Neural progenitor cell (in vitro differentiated cells): Measurements from ENCODE around the gene NPVF. TPM values are rescaled to one million over a fixed set of nuclear protein-coding genes. Genes with fewer than 3 reads are reported as not detected.

Experiments used
- DNase-seq: peaks from one replicate; pipeline ENCODE4 v3.0.0-alpha.2; 2016; ENCODE audit warnings: low spot score
- H2AFZ ChIP-seq: fragments of 200-600 bp; sonication (generic); replicated peaks from 2 replicates; pipeline ENCODE4 v1.6.1; 2016; ENCODE audit warnings: antibody characterized with exemption
- H3F3A ChIP-seq: fragments of 200-600 bp; sonication (generic); 2 replicates; pipeline ENCODE4 v1.6.1; 2016; ENCODE audit warnings: antibody characterized with exemption, low read depth
- H3K27ac ChIP-seq: fragments of 200-600 bp; sonication (generic); 2 replicates; pipeline ENCODE4 v1.5.1; 2016; ENCODE audit warnings: mild to moderate bottlenecking
- H3K27me3 ChIP-seq: fragments of 200-600 bp; sonication (generic); 2 replicates; pipeline ENCODE4 v1.6.1; 2016; ENCODE audit warnings: mild to moderate bottlenecking, moderate library complexity
- H3K36me3 ChIP-seq: fragments of 200-600 bp; sonication (generic); 2 replicates; pipeline ENCODE4 v1.5.1; 2016
- H3K4me1 ChIP-seq: fragments of 200-600 bp; sonication (generic); 2 replicates; pipeline ENCODE4 v1.6.1; 2016; ENCODE audit warnings: mixed run types
- H3K4me2 ChIP-seq: fragments of 200-600 bp; sonication (generic); 2 replicates; pipeline ENCODE4 v1.6.1; 2016
- H3K4me3 ChIP-seq: fragments of 200-600 bp; sonication (generic); 2 replicates; pipeline ENCODE4 v1.5.1; 2016
- H3K79me2 ChIP-seq: fragments of 200-600 bp; sonication (generic); 2 replicates; pipeline ENCODE4 v1.6.1; 2016; ENCODE audit warnings: low read depth
- H3K9ac ChIP-seq: fragments of 200-600 bp; sonication (generic); 2 replicates; pipeline ENCODE4 v1.6.1; 2016
- H3K9me3 ChIP-seq: fragments of 200-600 bp; sonication (generic); 2 replicates; pipeline ENCODE4 v1.5.1; 2016; ENCODE audit warnings: low read depth
- H4K20me1 ChIP-seq: fragments of 200-600 bp; sonication (generic); 2 replicates; pipeline ENCODE4 v1.6.1; 2016; ENCODE audit warnings: low read depth
- H3K27ac Mint-ChIP-seq: 3 replicates; pipeline ENCODE4 v1.8.0; 2021; ENCODE audit warnings: mixed read lengths
- H3K27me3 Mint-ChIP-seq: 2 replicates; pipeline ENCODE4 v1.8.0; 2022; ENCODE audit warnings: low read depth, mild to moderate bottlenecking, inconsistent platforms, moderate library complexity, mixed read lengths; ENCODE audit not compliant: insufficient read depth
- H3K36me3 Mint-ChIP-seq: 3 replicates; pipeline ENCODE4 v1.8.0; 2021; ENCODE audit warnings: mixed read lengths
- H3K4me1 Mint-ChIP-seq: 3 replicates; pipeline ENCODE4 v1.8.0; 2021; ENCODE audit warnings: mixed read lengths
- H3K4me3 Mint-ChIP-seq: 3 replicates; pipeline ENCODE4 v1.8.0; 2021; ENCODE audit warnings: mild to moderate bottlenecking, moderate library complexity, mixed read lengths
- H3K9me3 Mint-ChIP-seq: 3 replicates; pipeline ENCODE4 v1.8.0; 2020; ENCODE audit warnings: mixed read lengths
- EZH2 ChIP-seq: fragments of 200-600 bp; sonication (generic); IDR thresholded peaks from 2 replicates; pipeline ENCODE4 v1.6.1; 2017; ENCODE audit warnings: antibody characterized with exemption, mild to moderate bottlenecking, moderate library complexity
- EZH2phosphoT487 ChIP-seq: fragments of 200-600 bp; sonication (generic); IDR thresholded peaks from 2 replicates; pipeline ENCODE4 v1.6.1; 2017; ENCODE audit warnings: antibody characterized with exemption
- total RNA-seq: library from RNA; depleted of rRNA; stranded (reverse); fragments of >200 nt; gene quantifications from 2 replicates; pipeline ENCODE4 v1.2.3, GENCODE V29; 2015; ENCODE audit warnings: low replicate concordance
- TF ChIP-seq, protein P1 (sequence below): fragments of 200-600 bp; sonication (generic); IDR thresholded peaks from 2 replicates; pipeline ENCODE4 v1.5.1; 2017; ENCODE audit warnings: antibody characterized with exemption, mild to moderate bottlenecking

Gene NPVF, protein sequence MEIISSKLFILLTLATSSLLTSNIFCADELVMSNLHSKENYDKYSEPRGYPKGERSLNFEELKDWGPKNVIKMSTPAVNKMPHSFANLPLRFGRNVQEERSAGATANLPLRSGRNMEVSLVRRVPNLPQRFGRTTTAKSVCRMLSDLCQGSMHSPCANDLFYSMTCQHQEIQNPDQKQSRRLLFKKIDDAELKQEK
- not detected in 2 replicates for total RNA-seq

DNA sequence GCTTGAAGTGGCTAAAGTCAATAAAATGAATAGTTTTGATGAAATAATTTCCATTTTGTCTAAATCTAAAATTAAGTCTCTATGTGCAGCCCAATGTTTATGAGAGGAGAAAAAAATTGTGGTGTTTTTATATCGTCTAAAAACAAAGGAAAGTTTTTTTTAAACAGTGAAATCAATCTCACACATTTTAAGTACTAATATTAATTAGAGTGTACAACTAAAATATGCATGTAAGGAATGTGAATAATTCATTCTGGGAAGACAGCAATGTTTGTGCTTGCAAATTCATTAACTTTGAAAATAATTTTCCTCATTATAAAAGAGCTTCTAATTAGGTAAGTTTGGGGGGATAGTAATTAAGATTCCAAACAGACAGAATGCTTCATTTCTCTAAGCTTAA lies at the start of gene NPVF:
Gene NPVF, minus strand, starts transcription at position 101 of the 400 bp plus-strand sequence. Its CDS starts 47 bp downstream, at position 54.
- no peak for DNase-seq
- H3K27me3 Mint-ChIP-seq = no peaks in the 10 kb centered on the region
- TF ChIP-seq EZH2phosphoT487 (no peak), EZH2 (no peak)
- TF ChIP-seq, protein P1, sequence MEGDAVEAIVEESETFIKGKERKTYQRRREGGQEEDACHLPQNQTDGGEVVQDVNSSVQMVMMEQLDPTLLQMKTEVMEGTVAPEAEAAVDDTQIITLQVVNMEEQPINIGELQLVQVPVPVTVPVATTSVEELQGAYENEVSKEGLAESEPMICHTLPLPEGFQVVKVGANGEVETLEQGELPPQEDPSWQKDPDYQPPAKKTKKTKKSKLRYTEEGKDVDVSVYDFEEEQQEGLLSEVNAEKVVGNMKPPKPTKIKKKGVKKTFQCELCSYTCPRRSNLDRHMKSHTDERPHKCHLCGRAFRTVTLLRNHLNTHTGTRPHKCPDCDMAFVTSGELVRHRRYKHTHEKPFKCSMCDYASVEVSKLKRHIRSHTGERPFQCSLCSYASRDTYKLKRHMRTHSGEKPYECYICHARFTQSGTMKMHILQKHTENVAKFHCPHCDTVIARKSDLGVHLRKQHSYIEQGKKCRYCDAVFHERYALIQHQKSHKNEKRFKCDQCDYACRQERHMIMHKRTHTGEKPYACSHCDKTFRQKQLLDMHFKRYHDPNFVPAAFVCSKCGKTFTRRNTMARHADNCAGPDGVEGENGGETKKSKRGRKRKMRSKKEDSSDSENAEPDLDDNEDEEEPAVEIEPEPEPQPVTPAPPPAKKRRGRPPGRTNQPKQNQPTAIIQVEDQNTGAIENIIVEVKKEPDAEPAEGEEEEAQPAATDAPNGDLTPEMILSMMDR = no peak
- H3K27me3 ChIP-seq = no peaks in the 10 kb centered on the region
- no peaks in the 10 kb centered on the region for H4K20me1 ChIP-seq
- H3K4me3 Mint-ChIP-seq = no peak within 1 kb of the TSS
- H3K4me3 ChIP-seq = no peak within 1 kb of the TSS
- no peak within 1 kb of the TSS for H3K27ac Mint-ChIP-seq
- peaks cover 10% of the 10 kb centered on the region for H3K9me3 Mint-ChIP-seq
- H3K9me3 ChIP-seq = no peaks in the 10 kb centered on the region
- no peak within 1 kb of the TSS for H3K4me2 ChIP-seq
- H3K4me1 Mint-ChIP-seq = no peaks in the 10 kb centered on the region
- H2AFZ ChIP-seq = no peak within 1 kb of the TSS
- no peaks in the 10 kb centered on the region for H3K36me3 Mint-ChIP-seq
- no peaks in the 10 kb centered on the region for H3K4me1 ChIP-seq
- no peaks in the 10 kb centered on the region for H3F3A ChIP-seq
- no peaks in the 10 kb centered on the region for H3K79me2 ChIP-seq
- no peaks in the 10 kb centered on the region for H3K36me3 ChIP-seq
- no peak within 1 kb of the TSS for H3K27ac ChIP-seq
- H3K9ac ChIP-seq = no peak within 1 kb of the TSS

DNA sequence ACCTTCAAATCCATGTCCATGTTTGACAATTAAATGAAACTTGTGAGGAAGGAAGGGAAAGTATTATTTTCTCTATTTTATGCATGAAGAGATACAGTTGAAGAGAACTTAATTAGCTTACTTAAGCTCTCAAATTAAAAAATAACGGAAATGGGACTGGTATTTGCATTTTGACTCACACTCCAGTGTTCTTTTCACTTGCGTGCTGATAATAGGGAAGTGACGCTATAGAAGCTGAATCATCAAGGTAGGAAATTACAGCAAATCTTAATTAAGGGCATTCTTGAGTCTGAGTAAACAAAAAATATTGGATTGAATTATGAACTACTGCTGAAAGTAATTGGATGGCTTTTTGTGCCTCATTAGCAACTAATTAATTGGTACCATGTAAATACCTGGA lies 44.0 kb upstream of the NPVF start:
- Mint-ChIP-seq H3K9me3 (no peaks in the 10 kb centered on the region), H3K27ac (no peak overlapping the region), H3K4me1 (no peaks in the 10 kb centered on the region), H3K36me3 (no peaks in the 10 kb centered on the region), H3K4me3 (no peak overlapping the region), H3K27me3 (peaks cover 3% of the 10 kb centered on the region)
- TF ChIP-seq EZH2 = no peak
- Histone ChIP-seq H3K27ac (no peak overlapping the region), H3K9ac (no peak overlapping the region), H3K79me2 (no peaks in the 10 kb centered on the region), H2AFZ (no peak overlapping the region), H3K4me1 (no peaks in the 10 kb centered on the region), H3K36me3 (no peaks in the 10 kb centered on the region), H3K27me3 (no peaks in the 10 kb centered on the region), H3F3A (no peaks in the 10 kb centered on the region), H4K20me1 (no peaks in the 10 kb centered on the region), H3K9me3 (no peaks in the 10 kb centered on the region), H3K4me3 (no peak overlapping the region), H3K4me2 (no peak overlapping the region)
- DNase-seq = no peak

DNA sequence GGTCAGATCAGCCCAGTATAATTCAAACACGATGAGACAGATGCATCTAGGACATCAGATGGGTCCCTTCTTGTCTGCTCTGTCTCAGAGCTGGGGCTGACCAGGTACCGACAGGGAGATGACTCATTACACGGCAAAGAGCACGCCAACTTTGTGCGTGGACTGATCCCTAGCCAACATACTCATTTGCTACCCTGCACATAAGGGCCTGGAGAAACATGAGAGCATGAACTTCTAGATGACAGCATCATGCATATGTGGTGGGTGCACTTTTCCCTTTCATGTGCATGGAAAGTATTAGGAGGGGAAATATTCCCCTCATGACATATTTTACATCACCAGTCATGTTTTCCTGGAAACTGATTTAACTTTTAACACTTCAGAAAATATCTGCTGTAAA lies 35.1 kb upstream of the NPVF start:
- peaks cover 15% of the 10 kb centered on the region for H3F3A ChIP-seq
- H3K27ac Mint-ChIP-seq = no peak overlapping the region
- TF ChIP-seq EZH2 (no peak), EZH2phosphoT487 (no peak)
- TF ChIP-seq, protein P1 = no peak
- DNase-seq = no peak
- no peak overlapping the region for H2AFZ ChIP-seq
- H3K27me3 Mint-ChIP-seq = no peaks in the 10 kb centered on the region
- no peaks in the 10 kb centered on the region for H3K36me3 ChIP-seq
- H3K36me3 Mint-ChIP-seq = no peaks in the 10 kb centered on the region
- H3K79me2 ChIP-seq = no peaks in the 10 kb centered on the region
- no peak overlapping the region for H3K4me3 Mint-ChIP-seq
- H3K4me2 ChIP-seq = no peak overlapping the region
- no peak overlapping the region for H3K4me3 ChIP-seq
- H3K9me3 Mint-ChIP-seq = peaks cover 2% of the 10 kb centered on the region
- peaks cover 22% of the 10 kb centered on the region for H3K4me1 Mint-ChIP-seq
- no peak overlapping the region for H3K9ac ChIP-seq
- no peak overlapping the region for H3K27ac ChIP-seq
- no peaks in the 10 kb centered on the region for H3K9me3 ChIP-seq
- peaks cover 4% of the 10 kb centered on the region for H3K27me3 ChIP-seq
- H4K20me1 ChIP-seq = no peaks in the 10 kb centered on the region
- H3K4me1 ChIP-seq = peaks cover 23% of the 10 kb centered on the region

DNA sequence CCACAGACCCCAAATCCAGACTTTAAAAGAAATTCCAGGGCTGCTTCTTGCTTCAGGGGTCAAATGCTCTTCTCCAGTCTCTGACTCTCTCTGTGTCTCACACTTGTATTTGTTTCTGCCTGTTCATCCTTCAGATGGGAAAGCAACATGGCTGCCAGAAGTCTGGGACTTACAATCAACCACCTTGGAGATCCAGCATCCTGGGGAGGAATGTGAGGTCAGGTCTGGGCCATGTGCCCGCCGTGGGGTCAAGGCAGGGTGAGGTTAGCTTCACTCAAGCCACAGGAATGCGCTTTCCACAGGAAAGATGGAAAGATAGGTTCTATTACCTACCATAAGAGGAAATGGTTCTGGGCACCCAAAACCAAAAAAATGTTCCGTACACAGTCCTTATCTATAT lies 34.3 kb upstream of the NPVF start:
- H3K4me1 ChIP-seq = peaks cover 23% of the 10 kb centered on the region
- H3K27me3 ChIP-seq = peaks cover 4% of the 10 kb centered on the region
- H3K9ac ChIP-seq = no peak overlapping the region
- Mint-ChIP-seq H3K27me3 (no peaks in the 10 kb centered on the region), H3K36me3 (no peaks in the 10 kb centered on the region), H3K4me1 (peaks cover 22% of the 10 kb centered on the region), H3K27ac (no peak overlapping the region), H3K9me3 (peaks cover 2% of the 10 kb centered on the region), H3K4me3 (no peak overlapping the region)
- H3K79me2 ChIP-seq = no peaks in the 10 kb centered on the region
- no peaks in the 10 kb centered on the region for H3K36me3 ChIP-seq
- no peak overlapping the region for H3K27ac ChIP-seq
- H2AFZ ChIP-seq = no peak overlapping the region
- no peak overlapping the region for H3K4me2 ChIP-seq
- no peaks in the 10 kb centered on the region for H3K9me3 ChIP-seq
- H4K20me1 ChIP-seq = no peaks in the 10 kb centered on the region
- no peak overlapping the region for H3K4me3 ChIP-seq
- TF ChIP-seq, protein P1 = no peak
- no peak for TF ChIP-seq EZH2phosphoT487
- H3F3A ChIP-seq = peaks cover 15% of the 10 kb centered on the region
- DNase-seq = no peak
